Panc1 (cell line): Measurements from ENCODE around the gene DTNBP1.

Experiments used
- CTCF ChIP-seq: fragments of 450-650 bp; IDR thresholded peaks from 2 replicates; pipeline ENCODE4 v1.5.1; 2017; ENCODE audit warnings: mild to moderate bottlenecking
- POLR2AphosphoS5 ChIP-seq: IDR thresholded peaks from 2 replicates; pipeline ENCODE4 v1.6.1; 2012; ENCODE audit warnings: mild to moderate bottlenecking, low read depth, low read length, moderate library complexity
- REST ChIP-seq, 2 experiments: IDR thresholded peaks; 2 replicates each; pipeline ENCODE4 v1.6.1; 2011 to 2012; ENCODE audit warnings: low read depth in 2 of 2, control low read depth in 1 of 2, low read length in 1 of 2, mild to moderate bottlenecking in 1 of 2, moderate library complexity in 1 of 2; ENCODE audit not compliant: insufficient read depth in 1 of 2

GRCh38 chr6:15522856-15523529, 139.8 kb downstream of the DTNBP1 start:
- TF ChIP-seq CTCF = no peak
- TF ChIP-seq REST (IDR thresholded peaks at IDR 0.05; ENCODE audit: insufficient read depth in 1 of 2, low read depth in 2 of 2, low read length in 1 of 2) = no peak
- no peak for TF ChIP-seq POLR2AphosphoS5
